ENCODE data around the gene GLI1. TPM values are rescaled to one million over a fixed set of nuclear protein-coding genes. Genes with fewer than 3 reads are reported as not detected.

Gene GLI1
- total RNA-seq, 1 experiment from 2014 or later: 6.4 TPM

DNA sequence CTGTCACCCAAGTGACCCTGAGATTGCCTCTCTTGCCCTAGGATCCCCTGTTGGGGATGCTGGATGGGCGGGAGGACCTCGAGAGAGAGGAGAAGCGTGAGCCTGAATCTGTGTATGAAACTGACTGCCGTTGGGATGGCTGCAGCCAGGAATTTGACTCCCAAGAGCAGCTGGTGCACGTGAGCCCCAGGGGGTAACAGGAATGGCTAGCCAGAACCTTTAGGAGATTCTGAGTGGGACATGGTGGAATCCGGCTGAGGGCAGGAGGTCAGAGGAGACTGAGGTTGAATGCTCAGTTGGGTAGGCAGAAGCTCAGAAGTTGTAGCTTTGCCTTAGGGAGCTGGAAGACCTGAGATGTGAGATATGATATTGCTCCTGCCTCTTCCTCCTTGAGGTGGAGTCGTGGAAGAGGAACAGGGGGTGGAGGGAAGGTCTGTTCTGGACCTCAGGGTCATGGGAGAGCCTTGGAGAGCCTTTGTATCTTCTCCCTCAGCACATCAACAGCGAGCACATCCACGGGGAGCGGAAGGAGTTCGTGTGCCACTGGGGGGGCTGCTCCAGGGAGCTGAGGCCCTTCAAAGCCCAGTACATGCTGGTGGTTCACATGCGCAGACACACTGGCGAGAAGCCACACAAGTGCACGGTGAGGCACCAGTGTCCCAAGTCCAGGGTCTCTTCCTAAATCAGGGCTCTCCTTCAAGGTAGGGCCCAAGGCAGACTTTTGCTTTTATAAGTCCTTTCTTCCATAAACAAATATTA lies 6.3 kb downstream of the GLI1 start:
- Histone ChIP-seq H2AFZ (ENCODE audit: low read depth, low read length, poor library complexity, severe bottlenecking) (no peak overlapping the region), H3K36me3 (ENCODE audit: control insufficient read depth in 1 of 2, insufficient read depth in 2 of 2, low read length in 2 of 2) (no peaks in the 10 kb centered on the region), H3K27me3 (ENCODE audit: insufficient read depth, low read length) (peaks cover 21% of the 10 kb centered on the region), H3K9me2 (ENCODE audit: insufficient read depth) (no peaks in the 10 kb centered on the region), H3K9me3 (ENCODE audit: control insufficient read depth in 1 of 2, insufficient read depth in 1 of 2, low read depth in 1 of 2, low read length in 2 of 2) (no peaks in the 10 kb centered on the region), H3K4me2 (ENCODE audit: low read length) (no peak overlapping the region), H4K20me1 (ENCODE audit: insufficient read depth) (no peaks in the 10 kb centered on the region), H3K79me2 (ENCODE audit: insufficient read depth, low read length) (no peaks in the 10 kb centered on the region), H3K9ac (ENCODE audit: low read length) (no peak overlapping the region), H3K27ac (ENCODE audit: low read depth, low read length) (no peak overlapping the region), H3K4me1 (ENCODE audit: control insufficient read depth in 1 of 2, insufficient read depth in 2 of 2, low read length in 2 of 2) (peaks cover 3 to 23% of the 10 kb centered on the region in 2 experiments), H3K4me3 (replicated peaks in 1 of 2; ENCODE audit: low read depth in 1 of 2, low read length in 2 of 2) (no peak overlapping the region)
- ATAC-seq (no peak), DNase-seq (ENCODE audit: low read depth, low spot score) (no peak)
- intact Hi-C loops (cut with micrococcal nuclease): no loop called here
- no peak for TF ChIP-seq EGR1 (IDR thresholded peaks at IDR 0.05; ENCODE audit: low read depth)
- no peak for TF ChIP-seq POLR2AphosphoS5 (IDR thresholded peaks at IDR 0.05; ENCODE audit: low read depth, low read length)
- no peak for TF ChIP-seq EZH2 (IDR thresholded peaks at IDR 0.05)
- no peak for TF ChIP-seq RAD21 (IDR thresholded peaks at IDR 0.05; ENCODE audit: low read depth)
- TF ChIP-seq CEBPB (IDR thresholded peaks at IDR 0.05; ENCODE audit: low read depth): no peak
- TF ChIP-seq CBX3 (IDR thresholded peaks at IDR 0.05; ENCODE audit: low read depth): no peak
- TF ChIP-seq, protein P1, sequence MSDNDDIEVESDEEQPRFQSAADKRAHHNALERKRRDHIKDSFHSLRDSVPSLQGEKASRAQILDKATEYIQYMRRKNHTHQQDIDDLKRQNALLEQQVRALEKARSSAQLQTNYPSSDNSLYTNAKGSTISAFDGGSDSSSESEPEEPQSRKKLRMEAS (IDR thresholded peaks at IDR 0.05): no peak
- TF ChIP-seq ZFX (IDR thresholded peaks at IDR 0.05): no peak
- TF ChIP-seq, protein P2, sequence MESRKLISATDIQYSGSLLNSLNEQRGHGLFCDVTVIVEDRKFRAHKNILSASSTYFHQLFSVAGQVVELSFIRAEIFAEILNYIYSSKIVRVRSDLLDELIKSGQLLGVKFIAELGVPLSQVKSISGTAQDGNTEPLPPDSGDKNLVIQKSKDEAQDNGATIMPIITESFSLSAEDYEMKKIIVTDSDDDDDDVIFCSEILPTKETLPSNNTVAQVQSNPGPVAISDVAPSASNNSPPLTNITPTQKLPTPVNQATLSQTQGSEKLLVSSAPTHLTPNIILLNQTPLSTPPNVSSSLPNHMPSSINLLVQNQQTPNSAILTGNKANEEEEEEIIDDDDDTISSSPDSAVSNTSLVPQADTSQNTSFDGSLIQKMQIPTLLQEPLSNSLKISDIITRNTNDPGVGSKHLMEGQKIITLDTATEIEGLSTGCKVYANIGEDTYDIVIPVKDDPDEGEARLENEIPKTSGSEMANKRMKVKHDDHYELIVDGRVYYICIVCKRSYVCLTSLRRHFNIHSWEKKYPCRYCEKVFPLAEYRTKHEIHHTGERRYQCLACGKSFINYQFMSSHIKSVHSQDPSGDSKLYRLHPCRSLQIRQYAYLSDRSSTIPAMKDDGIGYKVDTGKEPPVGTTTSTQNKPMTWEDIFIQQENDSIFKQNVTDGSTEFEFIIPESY (IDR thresholded peaks at IDR 0.05; ENCODE audit: extremely low read depth, insufficient replicate concordance, low read length): no peak
- no peak for TF ChIP-seq ZNF274 (IDR thresholded peaks at IDR 0.05; ENCODE audit: low read depth, low read length)
- no peak for TF ChIP-seq FOSL1 (IDR thresholded peaks at IDR 0.05; ENCODE audit: low read depth)
- TF ChIP-seq POLR2A (IDR thresholded peaks at IDR 0.05; ENCODE audit: borderline replicate concordance, extremely low read depth, insufficient read depth, insufficient read length): no peak
- TF ChIP-seq YY1 (IDR thresholded peaks at IDR 0.05; ENCODE audit: extremely low read depth, insufficient replicate concordance, low read depth, low read length): no peak
- TF ChIP-seq EZH2phosphoT487 (IDR thresholded peaks at IDR 0.05; ENCODE audit: borderline replicate concordance): no peak
- no peak for TF ChIP-seq ELF1 (IDR thresholded peaks at IDR 0.05; ENCODE audit: borderline replicate concordance, low read depth)
- no peak for TF ChIP-seq SRF (IDR thresholded peaks at IDR 0.05; ENCODE audit: low read depth)
- ChIA-PET RAD21 (ENCODE audit: low non-redundant PET in 1 of 2, low total read pairs in 2 of 2, uncharacterized antibody in 2 of 2, unreplicated experiment in 2 of 2) (no interaction called here), CTCF (no interaction called here), POLR2A (no interaction called here)
- BruUV-seq (replicated peaks): no TSS peak

Measured in HCT116 (cell line).